GM18498 (cell line): Measurements from ENCODE around the gene KIN.
"Not testable (repeated sequence)": the region's sequence is repeated elsewhere in the genome, so short reads cannot be mapped to it uniquely, and the experiment has no call there.

Source experiments
- ATAC-seq: cut with Tn5 transposase; IDR thresholded peaks from one replicate; pipeline ENCODE4 v1.9.1; 2021; ENCODE audit warnings: mild to moderate bottlenecking, moderate library complexity; ENCODE audit not compliant: unreplicated experiment

KIN gene

GRCh38 chr10:7738536-7739407, 49.0 kb downstream of the KIN start:
- ATAC-seq = no peak

DNA sequence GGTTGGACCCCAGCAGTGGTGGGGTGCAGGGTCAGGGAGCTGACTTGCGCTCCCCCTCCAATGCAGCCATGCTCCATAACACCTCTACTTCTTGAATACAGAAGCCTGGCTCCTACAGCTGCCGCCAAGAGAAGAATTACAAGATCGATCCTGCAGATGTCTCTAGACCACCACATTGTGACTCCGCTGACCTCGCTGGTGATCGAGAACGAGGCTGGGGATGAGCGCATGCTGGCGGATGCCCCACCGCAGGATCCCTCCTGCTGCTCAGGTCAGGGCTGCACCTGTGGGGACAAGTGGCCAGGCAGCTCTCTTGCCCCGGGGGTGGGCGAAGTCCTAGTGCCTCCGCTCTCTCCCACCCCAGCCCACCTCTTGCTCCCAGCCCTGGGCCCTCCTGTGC, 53.0 kb downstream of the KIN start:
- no peak for ATAC-seq

DNA sequence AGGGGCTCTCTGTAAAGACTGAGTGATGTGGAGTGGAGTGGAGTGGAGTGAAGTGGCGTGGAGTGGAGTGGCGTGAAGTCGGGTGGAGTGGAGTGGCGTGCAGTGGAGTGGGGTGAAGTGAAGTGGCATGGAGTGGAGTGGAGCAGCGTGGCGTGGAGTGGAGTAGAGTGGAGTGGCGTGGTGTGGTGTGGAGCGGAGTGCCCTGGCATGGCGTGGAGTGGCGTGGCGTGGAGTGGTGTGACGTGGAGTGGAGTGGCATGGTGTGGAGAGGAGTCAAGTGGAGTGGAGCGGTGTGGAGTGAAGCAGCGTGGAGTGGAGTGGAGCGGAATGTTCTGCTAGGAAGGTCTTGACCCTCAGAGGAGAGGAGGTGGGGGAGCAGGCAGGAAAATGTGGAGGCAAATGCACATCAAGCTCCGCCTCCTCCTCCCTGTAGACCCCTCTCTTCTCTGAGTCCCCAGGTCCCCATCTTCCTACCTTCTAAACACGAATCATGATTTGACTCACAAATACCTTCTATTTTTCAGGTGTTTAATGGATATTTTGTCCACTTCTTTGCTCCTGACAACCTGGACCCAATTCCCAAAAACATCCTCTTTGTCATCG, 64.8 kb downstream of the KIN start:
- no peak for ATAC-seq

GRCh38 chr10:7720478-7720877, 67.3 kb downstream of the KIN start:
- no peak for ATAC-seq

DNA sequence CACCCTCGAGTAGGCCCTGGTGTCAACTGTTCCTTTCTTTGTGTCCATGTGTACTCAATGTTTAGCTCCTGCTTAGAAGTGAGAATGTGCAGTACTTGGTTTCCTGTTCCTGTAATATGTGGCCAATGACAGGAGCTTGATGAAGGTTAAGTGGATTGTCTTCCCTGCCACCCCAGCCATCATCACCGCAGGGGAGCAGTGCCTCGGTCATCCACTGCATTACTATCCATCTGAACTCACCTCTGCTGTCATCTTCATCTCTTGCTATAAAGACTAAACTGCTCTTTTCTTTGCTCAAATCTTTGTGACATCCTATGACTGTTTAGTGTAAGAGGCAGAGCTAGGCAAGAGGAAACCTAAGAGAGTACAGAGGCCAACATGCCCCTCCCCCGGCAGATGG, 69.1 kb downstream of the KIN start:
- no peak for ATAC-seq

GRCh38 chr10:7717767-7718166, 70.0 kb downstream of the KIN start:
- no peak for ATAC-seq

GRCh38 chr10:7715515-7715914, 72.3 kb downstream of the KIN start:
- ATAC-seq = no peak

GRCh38 chr10:7711075-7711474, 76.7 kb downstream of the KIN start:
- ATAC-seq = not testable (repeated sequence)

- no peak for ATAC-seq
These were observed 77.3 kb downstream of the KIN start for GRCh38 chr10:7710446-7710845.

DNA sequence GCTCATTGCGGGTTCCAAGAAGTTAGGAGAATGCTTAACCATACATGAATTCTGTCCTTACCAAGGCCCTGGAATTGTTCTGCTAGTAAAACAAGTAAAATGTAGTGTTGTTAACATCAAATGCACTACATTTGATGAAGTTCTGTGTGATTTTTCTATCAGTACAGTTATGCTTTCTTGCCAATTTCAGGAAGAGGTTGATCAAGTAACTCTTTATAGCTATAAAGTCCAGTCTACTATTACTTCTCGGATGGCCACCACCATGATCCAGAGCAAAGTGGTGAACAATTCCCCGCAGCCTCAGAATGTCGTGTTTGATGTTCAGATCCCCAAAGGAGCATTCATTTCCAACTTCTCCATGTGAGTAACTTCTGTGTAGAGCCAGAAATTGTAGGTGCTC, 79.0 kb downstream of the KIN start:
- ATAC-seq = no peak

- no peak for ATAC-seq
These were observed 79.8 kb downstream of the KIN start for GRCh38 chr10:7707858-7708622.

DNA sequence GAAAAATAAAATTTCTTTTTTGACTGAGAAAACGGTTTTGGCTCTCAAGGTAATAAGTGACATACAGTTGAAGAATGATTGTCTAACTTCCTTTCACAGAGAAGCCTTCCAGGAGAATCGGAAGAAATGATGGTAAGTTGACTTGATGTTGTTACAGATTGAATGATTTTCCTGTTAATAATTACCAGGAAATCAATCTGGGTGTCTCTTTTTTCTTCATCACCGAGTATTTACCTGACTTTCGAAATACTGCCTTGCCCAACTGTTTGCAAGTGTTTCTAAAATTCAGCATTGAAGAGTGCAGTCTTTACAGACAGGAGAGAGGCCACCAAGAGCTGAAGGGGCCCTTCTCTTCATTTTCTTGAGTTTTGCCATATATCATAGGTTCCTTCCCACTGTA, 80.7 kb downstream of the KIN start:
- no peak for ATAC-seq

- no peak for ATAC-seq
These were observed 81.2 kb downstream of the KIN start for GRCh38 chr10:7706534-7707073.

DNA sequence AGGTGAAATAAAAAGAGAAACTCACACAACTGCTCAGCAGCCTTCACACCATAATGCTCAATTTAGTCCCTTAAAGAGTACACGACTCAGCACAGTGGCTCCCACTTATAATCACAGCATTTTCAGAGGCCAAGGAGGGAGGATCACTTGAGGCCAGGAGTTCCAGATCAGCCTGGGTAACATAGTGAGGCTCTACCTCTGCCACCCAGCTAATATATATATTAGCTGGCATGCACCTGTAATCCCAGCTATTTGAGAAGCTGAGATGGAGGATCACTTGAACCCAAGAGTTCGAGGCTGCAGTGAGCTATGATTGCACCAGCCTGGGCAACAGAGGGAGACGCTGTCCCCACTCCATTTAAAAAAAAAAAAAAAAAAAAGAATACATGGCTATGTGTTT, 82.5 kb downstream of the KIN start:
- no peak for ATAC-seq

DNA sequence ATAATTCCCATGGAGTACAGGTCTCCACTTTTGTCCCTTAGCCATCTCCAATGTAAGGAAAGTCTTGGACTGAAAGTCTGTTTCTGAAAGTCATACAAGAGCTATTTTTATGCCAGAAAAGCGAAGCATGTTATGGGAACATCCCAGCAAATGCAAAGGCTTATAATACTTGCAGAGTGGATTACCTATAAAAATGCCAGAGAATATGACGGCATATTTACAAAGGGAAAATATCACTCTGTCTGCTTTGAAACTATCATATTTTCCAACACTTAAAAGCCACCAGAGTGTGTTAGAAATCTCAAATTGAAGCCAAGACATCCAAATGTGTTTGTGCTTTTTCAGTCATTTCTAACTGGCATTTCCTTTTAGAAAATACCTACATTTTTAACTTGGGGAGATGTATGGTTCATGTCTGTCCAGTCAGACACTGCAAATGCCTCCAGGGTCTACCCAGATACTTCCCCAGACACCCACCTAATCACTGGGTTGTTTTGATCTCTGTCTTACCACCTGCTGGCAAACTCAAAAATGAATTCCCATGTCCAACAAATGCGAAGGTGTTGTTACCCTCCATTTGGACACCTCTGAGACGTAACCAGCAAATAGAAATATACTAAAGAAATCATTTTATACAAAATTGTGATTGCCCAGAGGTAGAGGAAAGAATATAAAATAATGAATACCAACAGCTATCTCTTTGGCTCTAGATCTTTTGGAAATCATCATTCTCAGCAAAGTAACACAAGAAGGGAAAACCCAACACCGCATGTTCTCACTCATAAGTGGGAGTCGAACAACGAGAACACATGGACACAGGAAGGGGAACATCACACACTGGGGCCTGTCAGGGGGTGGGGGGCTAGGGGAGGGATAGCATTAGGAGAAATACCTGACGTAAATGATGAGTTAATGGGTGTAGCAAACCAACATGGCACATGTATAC, 83.4 kb downstream of the KIN start:
- ATAC-seq = no peak

DNA sequence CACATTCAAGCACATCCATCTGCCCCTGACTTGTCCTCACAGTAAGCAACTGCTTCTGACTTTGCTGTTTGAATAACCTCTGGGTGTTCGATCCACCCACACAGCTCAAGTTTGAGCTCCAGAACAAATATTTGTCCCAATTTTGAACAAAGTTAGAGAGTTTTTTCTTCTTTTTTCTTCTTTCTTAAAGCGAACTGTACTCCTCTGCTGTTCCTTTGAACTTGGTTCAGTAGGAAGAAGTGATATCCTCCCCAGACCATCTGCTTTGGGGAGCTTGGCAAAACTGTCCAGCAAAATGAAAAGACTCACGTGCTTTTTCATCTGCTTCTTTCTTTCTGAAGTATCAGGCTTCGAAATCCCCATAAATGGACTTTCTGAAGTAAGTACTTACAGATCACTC, 84.7 kb downstream of the KIN start, which contains the start of gene ITIH2:
Gene ITIH2 (plus strand): TSS at position 177 of the 400 bp plus-strand sequence. CDS start 119 bp downstream, at position 296.
- ATAC-seq = no peak

DNA sequence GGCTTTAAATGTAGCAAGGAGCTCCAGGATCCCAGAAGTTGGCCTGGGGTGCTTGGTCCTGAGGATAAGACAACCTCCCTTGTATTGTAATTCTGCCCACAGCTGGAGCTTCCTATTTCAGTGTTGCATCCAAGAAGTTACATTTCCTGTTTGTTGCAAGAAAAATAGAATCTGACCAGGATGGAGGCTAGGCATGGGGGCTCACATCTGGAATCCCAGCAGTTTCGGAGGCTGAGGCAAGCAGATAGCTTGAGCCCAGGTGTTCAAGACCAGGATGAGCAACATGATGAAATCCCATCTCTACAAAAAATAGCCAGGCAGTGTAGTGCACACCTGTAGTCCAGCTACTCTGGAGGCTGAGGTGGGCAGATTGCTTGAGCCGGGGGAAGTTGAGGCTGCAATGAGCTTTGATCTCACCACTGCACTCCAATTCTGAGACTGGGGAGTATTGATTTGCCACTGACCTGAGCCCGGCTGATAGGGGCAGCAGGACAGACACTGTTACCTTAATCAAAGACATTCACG, 85.4 kb downstream of the KIN start:
- no peak for ATAC-seq

DNA sequence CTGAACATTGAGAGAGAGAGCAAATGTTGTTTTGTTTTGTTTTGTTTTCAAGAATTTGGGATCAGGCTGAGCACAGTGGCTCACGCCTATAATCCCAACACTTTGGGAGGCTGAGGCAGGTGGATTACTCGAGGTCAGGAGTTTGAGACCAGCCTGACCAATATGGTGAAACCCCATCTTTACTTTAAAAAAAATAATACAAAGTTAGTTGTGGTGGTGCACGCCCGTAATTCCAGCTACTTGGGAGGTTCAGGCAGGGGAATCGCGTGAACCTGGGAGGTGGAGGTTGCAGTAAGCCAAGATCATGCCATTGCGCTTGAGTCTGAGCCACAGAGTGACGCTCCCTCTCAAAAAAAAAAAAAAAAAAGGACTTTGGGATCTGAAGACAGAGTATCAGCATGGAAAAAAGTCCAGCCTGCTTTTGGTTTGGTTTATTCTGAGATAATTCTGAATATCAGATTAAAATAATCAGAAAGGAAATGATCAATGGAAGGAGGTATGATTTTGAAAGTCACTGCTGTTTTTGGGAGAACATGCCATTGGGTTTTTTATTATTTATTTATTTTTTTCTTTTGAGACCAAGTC, 86.5 kb downstream of the KIN start:
- no peak for ATAC-seq
